Skin of body (tissue), 2 donors: ENCODE results near the gene SLC41A3. TPM values are rescaled to one million over a fixed set of nuclear protein-coding genes. Genes with fewer than 3 reads are reported as not detected.
A peak's percentile ranks its signal among the peaks of the same experiment; 100 is the strongest.

ENCODE experiments used
- DNase-seq: peaks from one replicate; lab custom pipeline; 2025; lab: John Stamatoyannopoulos, UW
- total RNA-seq: library from RNA; depleted of rRNA; stranded (reverse); fragments of >200 nt; gene quantifications from one replicate; pipeline ENCODE4 v1.2.3, GENCODE V29; 2014

Gene SLC41A3
- total RNA-seq, 1 donor from 2014 or later, result 26.1 TPM

DNA sequence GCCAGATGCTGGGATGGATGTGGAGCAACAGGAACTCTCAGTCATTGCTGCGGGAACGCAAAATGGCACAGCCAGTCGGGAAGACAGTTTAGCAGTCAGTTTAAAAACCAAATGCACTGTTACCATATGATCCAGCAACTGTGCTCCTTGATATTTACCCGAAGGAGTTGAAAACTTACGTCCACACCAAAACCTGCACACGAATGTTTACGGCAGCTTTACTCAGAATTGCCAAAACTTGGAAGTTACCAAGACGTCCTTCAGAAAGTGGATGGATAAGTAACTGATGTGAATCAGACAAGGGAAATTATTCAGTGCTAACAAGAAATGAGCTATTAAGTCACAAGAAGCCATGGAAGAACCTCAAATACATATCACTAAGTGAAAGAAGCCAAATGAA is 36.1 kb upstream of the SLC41A3 start:
- no peak for DNase-seq

DNA sequence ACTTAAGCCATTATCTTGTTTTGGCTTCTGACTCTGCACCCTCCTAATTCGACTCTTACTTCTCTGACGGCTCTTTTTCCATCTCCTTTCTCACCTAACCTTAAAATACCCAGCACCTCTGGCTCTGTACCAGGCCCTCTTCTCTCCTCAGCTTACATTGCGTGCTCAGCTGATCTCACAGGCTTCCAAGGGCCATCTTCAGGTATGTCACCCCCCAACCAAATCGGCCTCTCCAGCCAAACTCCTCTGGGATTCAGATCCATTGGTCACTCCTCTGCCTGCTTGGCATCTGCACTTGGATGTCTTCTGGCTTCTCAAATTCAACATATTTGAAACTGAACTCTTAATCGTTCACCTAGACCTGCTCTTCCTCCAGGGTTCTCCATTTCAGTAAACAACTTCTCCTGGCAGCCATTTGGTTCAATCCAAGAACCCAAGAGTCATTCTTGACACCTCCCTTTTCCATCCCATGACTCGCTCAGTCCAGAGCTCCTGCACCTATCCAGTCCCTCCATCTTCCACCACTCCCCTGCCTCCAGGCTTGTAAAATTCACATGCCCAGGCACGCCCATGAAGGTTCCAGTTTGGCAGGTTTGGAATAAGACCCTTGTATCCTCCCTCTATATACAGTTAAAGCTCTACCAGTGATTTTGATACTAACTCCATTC is 35.2 kb upstream of the SLC41A3 start:
- no peak for DNase-seq

DNA sequence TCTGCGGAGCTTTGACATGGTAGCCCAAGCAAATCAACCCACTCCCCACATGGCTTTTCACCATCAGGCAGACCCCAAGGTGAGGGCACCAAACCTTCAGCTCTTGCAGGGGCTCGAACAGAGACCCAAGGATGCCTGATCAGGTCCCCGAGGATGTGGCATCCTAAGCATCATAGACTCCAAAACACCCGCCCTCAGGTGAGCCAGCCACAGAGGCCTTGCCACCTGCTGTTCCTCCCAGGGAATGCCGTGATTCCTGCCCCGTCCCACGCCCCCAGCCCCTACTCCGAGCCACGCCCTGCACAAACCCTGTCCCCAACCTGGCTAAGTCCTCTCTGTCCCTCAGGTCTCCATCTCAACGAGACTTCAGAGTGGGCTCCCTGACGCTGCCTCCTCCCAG is 34.7 kb upstream of the SLC41A3 start:
- DNase-seq, result no peak

DNA sequence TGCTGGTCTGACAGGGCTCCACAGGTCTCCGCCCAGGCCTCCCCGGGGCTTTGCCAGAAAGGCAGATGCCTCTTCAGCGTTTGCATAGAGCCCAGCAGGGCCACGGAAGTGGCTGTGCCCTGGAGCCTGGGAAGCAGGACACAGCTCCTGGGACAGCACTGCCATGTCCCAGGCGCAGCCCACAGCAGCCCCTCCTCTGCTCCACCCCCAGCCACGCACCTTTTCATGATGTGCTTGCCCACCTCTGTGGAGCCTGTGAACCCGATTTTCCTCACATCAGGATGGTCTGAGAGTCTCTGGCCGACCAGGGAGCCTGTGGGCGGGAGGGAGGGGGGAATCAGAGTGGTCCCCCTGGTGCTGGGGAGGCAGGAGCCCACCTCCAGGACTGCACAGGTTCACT is 33.9 kb upstream of the SLC41A3 start:
- no peak for DNase-seq

DNA sequence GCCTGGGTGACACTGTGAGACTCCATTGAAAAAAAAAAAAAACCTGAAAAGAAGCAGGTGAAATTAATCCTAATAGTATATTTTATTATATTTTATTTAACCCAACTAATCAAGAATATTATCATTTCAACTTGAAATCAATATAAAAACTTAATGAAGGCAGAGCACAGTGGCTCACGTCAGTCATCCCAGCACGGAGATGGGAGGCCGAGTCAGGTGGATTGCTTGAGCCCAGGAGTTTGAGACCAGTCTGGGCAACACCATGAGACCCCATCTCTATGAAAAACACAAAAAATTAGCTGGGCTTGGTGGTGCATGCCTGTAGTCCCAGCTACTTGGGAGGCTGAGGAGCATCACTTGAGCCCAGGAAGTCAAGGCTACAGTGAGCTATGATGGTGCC is 33.3 kb upstream of the SLC41A3 start:
- DNase-seq, result no peak

DNA sequence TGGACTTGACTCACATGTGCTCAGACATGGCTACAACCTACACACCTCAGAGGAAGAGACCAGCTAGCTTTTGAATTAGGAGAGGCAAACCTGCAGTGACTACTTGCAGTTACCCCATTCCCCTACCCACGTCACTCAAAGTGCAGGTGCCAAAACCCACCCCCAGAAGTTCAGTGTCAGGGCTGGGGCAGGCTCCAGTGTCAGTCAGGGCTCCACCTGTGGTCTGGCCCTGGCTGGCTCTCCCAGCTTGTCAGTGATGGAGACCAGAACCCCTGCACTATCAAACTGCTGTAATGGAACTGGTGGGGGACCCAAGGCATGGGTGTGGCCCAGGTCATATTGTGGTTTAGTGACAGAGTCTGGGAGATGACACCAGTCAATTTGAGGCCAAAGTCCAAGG is 32.6 kb upstream of the SLC41A3 start:
- no peak for DNase-seq

DNA sequence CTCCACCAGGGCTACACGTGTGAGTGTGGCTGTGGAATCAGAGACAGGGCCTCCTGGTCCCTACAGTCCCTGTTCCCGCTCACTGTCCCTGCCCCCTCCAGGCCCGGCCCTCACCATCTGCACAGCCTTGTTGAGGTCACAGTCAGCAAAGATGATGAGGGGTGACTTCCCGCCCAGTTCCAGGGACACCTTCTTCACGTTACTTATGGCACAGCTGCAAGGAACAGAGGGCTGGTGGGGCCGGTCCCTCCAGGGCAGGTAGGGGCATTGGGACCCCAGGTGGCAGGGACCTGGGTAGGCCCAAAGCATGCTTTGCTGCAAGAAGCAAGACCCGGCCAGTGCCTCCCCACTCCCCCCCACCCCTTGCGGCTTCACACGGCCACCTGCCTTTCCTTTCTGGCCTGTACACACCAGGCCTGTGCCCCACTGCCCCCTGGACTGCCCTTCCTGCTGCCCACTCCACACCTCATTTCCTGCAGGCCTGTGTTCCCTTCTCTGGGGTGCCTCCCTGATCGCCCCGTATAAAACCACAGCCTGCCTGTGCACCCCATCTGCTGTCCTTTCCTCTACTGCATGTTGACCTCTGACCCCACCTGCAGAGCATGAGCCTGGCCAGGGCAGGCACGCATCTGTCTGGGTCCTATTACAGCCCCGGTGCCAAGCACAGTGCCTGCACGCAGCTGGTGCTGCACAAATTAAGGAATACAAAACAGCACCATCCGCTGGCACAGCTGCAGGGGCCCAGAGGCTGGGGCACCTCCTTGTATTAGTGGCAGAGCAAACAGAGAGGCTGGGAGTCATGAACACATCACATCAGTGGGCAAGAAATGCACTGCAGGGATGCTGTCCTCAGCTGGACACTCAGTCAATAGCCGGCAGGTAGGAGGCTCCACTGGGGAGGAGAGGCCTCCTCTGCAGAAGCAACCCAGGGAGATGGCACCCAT is 30.8 kb upstream of the SLC41A3 start:
- no peak for DNase-seq

DNA sequence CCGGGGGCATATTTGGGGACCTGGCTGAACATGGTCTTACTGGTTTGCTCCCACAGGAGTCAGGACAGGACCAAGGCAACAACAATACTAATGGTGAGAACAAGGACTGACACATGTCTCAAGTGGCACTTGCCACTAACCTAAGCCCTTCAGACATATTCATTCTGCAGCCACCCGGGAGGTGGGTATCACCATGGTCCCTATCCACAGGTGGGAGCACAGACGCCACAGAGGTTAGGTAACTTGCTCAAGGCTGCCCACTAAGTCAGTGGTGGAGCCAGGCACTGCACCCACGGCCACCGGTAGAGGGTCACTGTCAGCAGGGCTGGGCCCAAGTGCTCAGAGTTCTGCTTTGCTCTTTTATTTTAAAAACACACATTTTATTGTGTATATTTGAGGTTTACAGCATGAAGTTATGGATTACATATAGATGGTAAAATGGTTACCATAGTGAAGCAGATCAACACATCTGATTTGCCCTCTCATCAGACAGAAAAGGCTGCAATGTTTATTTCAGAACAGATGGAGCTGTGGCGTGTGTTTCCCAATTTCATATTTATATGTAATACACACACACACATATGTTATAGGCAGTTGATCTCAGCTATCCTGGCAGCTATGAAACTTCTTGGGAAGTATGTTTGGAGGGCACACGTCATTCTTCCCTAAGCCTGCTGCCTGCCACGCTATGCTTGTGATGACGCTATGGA is 30.0 kb upstream of the SLC41A3 start:
- peak; percentile 87 for DNase-seq

DNA sequence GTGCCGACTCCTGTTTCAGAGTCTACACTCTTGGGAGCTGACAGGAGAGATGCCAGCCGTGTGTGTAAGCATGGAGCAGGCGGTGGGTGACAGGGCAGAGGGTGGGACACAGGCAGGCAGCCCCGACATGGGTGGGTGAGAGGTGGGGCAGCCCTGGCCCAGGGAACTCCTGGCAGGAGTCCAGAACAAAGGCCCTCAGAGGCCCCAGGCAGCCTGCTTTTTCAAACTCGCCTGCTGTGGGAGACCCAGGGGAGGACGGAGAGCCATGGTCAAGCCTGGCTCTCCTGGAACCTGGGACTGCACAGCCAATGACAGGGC is 29.3 kb upstream of the SLC41A3 start:
- no peak for DNase-seq

DNA sequence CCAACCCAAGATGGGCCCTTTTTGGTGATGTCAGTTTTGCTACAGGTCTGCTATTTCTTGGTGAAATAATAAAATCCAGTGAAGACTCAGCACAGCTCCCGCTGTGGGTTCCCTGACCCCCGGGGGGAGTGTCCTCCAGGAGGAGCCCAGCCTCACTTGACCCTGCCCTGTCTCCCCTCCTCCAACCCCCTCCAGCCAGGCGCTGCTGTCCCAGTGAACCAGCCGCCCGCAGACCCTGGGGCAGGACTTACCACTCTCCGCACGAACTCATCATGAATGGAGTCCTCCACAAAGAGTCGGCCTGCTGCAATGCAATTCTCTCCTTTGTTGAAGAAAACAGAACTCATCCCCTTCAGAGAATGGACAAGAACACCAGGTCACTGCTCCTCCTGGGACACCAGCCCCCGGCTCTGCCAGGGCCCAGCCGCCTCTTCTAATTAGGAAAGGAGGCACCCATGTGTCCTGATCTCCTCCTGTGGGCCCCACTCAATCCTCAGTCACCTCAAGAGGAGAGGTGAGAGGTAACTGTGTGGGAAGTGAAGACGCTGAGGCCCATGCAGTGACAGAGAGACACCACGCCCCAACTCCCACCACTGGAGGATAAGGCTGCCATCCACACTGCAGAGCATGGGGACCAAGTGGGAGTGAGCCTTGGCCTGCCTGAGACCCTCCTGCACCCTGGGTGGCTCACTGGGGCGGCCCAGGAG is 28.8 kb upstream of the SLC41A3 start:
- no peak for DNase-seq

DNA sequence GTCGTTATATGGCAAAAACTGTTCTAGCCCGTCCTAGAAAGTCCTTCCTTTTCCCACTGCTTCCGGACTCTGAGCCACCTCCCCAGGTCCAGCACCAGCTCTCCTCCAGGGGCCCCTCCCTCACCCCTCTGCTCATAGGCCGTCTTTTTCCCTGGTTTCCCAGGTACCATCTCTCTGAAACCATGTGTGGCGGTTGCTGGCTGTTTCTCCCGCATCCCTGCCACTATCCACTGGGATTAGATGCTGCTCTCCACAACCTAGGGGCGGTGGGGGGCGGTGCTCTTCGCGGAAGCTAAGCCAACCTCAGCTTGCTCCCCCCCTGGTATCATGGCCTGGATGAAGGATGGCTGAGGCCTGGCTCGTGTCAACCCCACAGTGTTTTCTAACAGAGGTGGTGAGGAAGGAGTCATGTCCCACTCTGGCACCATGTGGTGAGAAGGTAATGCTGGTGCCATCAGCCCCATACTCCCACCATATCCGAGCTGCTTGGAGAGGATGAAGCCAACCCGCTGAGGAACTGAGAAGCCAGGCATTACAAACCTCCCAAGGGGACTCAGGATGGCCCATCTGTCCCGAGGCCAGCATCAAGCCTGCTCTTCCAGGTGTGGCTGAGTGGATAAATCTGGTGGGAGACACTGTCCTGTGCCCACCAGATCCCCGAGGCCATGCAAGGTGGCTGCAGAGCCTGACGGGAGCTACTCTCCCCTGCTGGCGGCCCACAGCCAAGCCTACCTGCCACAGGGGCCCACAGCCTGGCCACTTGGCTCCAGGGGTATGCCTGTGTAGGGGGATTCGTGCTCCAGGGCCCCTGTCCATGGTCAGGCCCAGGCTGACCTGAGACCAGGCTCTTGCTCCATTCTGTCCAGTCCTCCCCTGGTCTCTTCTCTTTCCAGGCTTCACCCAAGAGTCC is 27.9 kb upstream of the SLC41A3 start:
- DNase-seq, result no peak

DNA sequence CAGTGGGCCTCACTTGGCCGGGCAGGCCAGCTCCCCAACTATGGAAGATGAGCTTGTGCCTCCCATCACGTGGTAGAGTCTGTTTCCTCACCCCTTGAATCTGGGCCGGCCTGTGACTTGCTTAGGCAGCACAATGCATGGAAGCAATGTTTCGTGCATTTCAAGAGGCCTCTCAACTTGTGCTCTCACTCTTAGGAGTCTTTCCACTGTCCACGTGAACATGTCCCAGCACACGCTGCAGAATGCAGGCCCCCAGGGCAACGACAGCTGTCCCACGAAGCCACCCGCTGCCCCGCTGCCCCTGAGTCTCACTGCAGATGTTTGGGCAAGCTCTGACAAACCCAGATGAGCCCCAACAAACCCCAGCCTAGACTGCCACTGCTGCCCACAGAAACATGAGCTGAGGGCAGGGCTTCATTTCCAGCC is 27.2 kb upstream of the SLC41A3 start:
- DNase-seq, result no peak

DNA sequence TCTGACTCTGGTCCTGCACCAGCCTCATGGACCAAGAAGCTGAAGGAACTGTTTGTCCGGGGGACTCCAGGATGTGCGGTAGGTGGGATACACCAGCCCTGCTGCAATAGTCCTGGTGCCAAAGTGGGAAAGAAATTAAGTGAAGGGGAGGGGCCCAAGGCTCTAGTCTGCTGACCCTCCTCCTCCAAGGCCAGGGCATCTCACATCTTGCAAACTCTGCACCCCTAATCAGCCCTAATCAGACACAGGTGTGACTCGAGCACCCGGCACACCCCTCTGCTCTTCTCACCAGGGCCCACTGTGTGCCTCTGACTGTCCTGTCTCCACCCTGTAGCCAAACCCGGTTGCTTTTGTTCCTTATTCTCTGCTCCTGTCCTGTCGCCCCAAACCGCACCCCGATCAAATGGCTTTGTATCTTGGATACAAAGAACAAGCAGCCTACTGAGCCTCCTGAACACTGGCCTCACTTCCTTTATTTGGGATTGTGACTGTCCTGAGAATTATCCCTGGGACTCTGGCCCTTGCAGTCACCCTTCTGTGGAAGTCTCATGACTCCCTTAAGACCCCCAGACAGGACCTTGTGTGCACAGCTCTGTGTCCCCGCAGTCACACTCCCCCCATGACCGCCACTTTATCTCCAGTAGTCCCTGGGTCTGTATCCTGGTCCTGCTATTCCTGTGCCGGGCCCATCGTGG is 26.7 kb upstream of the SLC41A3 start:
- no peak for DNase-seq

DNA sequence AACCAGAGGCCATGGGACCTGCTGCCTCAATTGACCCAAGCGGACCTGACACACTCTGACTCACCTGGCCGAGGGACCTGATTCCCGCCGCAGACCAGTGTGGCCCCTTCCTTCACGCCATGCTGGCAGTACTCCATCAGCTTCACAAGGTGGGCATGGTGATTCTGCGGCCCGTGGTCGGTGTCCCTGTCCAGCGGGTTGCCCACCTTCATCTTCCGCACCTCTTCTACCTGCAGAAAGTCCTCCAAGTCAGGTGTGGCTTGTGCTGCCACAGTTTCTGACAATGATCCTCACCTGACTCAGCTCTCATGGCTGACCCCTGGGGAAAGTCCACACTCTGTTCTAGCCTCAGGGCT is 25.9 kb upstream of the SLC41A3 start:
- DNase-seq, result no peak

DNA sequence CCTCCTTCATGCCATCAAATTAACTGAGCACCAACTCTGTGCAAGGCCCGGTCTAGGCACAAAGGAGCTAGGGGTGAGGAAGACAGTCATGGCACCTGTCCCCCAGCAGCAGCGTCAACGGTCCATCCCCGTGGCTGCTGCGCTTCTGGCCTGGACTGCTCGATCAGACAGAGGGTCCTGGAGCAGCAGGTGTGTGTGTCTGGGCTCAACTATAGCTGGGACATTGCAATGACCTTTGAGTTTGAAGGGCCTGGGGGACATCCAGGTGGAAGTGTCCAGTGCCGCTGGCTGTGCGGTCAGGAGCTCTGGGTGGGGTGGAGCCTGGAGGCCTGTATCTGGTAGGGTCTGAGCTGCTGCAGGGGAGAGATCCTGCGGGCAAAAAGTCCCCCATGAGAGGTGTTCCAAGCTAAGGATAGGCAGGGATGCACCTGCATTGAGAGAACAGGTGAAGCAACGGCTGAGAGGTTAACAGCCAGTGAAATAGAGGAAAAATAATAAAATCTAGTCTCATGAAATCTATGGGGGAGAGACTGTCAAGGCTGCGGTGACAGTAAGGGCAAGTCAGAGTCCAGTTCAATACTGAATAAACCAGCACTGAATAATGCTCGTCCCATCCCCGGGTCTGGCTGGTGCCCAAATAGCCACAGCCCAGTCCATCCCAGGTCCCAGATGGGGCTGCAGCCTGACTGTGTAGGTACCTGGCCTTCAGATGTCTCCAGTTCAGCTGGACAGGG is 25.4 kb upstream of the SLC41A3 start:
- no peak for DNase-seq

DNA sequence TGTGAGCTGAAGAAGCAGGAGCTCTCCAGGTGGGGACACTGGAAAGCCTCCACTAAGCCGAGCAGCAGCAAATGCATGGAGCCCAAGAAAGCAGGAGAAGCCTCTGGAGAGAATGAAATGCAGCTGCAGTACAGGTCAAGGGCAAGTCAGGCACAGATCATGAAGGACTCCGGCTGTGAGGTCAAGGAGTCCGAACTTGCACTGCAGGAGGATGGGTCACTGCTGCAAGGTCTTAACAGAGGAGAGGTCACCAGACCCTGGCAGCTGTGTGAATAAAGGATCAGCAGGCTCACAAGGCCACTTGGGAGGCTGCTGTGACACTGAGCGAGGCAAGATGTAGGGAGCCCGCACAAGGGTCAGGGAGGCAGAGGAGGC is 24.7 kb upstream of the SLC41A3 start:
- no peak for DNase-seq

DNA sequence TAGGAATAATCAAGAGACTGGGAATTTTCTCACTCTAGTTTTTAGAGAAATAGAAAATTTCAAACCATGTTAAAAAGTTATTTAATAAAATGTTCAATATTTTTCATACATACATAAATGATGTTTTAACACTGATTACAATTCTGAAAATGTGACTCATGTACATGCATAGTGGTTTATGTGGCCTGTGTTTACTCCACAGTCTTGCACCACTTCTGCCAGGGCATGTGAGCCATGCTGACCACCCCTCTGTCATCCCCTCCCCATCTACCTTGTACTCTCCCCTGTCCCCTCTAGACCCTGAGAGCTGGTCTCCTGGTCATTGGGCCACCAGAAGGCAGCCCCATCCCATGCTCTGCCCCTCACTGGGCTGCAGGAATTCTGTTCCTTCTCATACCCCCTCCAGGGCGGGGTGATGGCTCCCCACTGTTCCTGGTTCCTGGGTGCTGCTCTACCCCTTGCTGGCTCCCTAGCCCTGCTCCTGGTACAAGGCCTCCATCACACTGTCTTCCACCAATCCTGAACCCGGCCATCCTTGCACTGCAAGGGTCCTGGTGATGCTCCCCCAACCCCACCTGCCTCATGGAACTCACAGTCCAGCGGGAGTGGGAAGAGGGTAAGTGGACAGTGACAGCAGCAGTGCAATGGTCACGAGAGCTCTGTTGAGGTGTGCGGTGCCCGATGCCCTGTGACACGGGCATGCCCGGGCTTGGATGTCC is 24.2 kb upstream of the SLC41A3 start:
- DNase-seq, result no peak

DNA sequence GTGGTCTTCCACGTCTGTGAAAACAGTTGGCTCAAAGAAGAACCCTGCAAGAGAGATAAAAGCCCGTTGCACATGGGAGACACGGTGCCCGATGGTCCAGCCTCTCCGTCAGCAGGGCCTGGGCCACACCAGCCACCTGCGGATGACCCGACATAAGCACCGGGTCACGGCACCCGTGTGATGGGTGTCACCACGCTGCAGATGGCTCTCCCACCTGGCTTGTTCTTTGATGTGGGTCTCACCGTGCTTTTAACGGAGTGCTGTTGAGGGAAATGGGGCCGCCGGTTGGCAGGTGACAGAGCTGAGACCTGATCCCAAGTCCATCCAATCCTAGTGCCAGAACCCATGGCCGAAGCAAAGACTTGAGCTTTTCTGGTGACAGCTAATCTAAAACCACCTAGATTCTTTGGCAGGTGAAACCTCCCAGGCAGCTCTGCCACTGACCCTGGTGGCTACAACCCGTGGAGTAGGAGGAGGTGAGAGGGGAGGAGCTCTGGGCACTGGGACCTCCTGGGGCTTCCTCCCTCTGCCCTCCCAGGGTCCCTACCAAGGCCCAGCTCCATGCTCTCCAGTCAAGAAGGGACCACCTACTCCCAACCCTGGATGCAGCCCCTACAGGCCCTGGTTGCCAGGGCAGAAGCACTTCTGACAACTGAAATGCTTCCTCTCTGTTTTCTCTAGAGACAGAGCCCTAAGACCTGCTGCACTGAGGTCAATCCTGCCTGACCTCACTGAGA is 23.4 kb upstream of the SLC41A3 start:
- DNase-seq, result no peak
